HCT116 (cell line): ENCODE data around the gene TEP1. TPM values are rescaled to one million over a fixed set of nuclear protein-coding genes. Genes with fewer than 3 reads are reported as not detected.

ENCODE experiments used
- ATAC-seq: fragments of 200-7000 bp; cut with Tn5 transposase; 2 replicates; pipeline ENCODE4 v1.9.1; 2020; ENCODE audit warnings: mild to moderate bottlenecking, moderate library complexity
- BruUV-seq: library from RNA; stranded (reverse); fragments of 400-500 nt; replicated peaks from 2 replicates; lab custom pipeline; 2021; lab: Mats Ljungman, UMichigan
- CTCF ChIA-PET: fragments of 300-600 bp; sonication (Branson Sonifier 250); formaldehyde crosslinking; loops from one replicate; lab custom pipeline; 2021; ENCODE audit warnings: antibody characterized with exemption; lab: Charles Lee
- POLR2A ChIA-PET: fragments of 300-600, 350-600 bp; sonication (Branson Sonifier 250); formaldehyde crosslinking; loops from one replicate; lab custom pipeline; 2021; ENCODE audit warnings: antibody characterized with exemption; lab: Charles Lee
- RAD21 ChIA-PET, 2 experiments: fragments of 300-600 bp; sonication (Branson Sonifier 250); formaldehyde crosslinking; loops; one replicate each; lab custom pipeline; 2023; ENCODE audit warnings: low total read pairs in 2 of 2; ENCODE audit not compliant: uncharacterized antibody in 2 of 2, unreplicated experiment in 2 of 2, low non-redundant PET in 1 of 2; lab: Charles Lee
- DNase-seq: peaks from one replicate; pipeline ENCODE4 v3.0.0-alpha.2; 2010; ENCODE audit warnings: low read depth, low spot score
- H2AFZ ChIP-seq: fragments of 200-600 bp; shearing (Covaris generic), sonication (generic); 2 replicates; pipeline ENCODE4 v1.6.1; 2017; ENCODE audit warnings: low read depth, mixed run types, mixed read lengths, antibody characterized with exemption, low read length; ENCODE audit not compliant: poor library complexity, severe bottlenecking
- H3K27ac ChIP-seq: 2 replicates; pipeline ENCODE4 v1.5.1; 2012; ENCODE audit warnings: low read depth, low read length
- H3K27me3 ChIP-seq: fragments of 200-600 bp; sonication (generic); 2 replicates; pipeline ENCODE4 v1.6.1; 2016; ENCODE audit warnings: mixed run types, low read length, mixed read lengths; ENCODE audit not compliant: insufficient read depth
- H3K36me3 ChIP-seq, 2 experiments: fragments of 200-500 bp in 1 of 2; fragments of 200-600 bp in 1 of 2; sonication (Bioruptor generic) in 1 of 2; sonication (generic) in 1 of 2; 2 replicates each; pipeline versions ENCODE4 v1.5.1 to v1.6.1; 2014 to 2016; ENCODE audit warnings: low read length in 2 of 2, inconsistent platforms in 1 of 2, mixed read lengths in 1 of 2, mixed run types in 1 of 2; ENCODE audit not compliant: insufficient read depth in 2 of 2, control insufficient read depth in 1 of 2
- H3K4me1 ChIP-seq, 2 experiments: fragments of 200-600 bp in 1 of 2; sonication (generic) in 1 of 2; 2 replicates each; pipeline versions ENCODE4 v1.5.1 to v1.6.1; 2012 to 2017; ENCODE audit warnings: low read length in 2 of 2, inconsistent platforms in 1 of 2, mild to moderate bottlenecking in 1 of 2, mixed read lengths in 1 of 2, mixed run types in 1 of 2, moderate library complexity in 1 of 2; ENCODE audit not compliant: insufficient read depth in 2 of 2, control insufficient read depth in 1 of 2
- H3K4me2 ChIP-seq: fragments of 200-600 bp; sonication (generic); 2 replicates; pipeline ENCODE4 v1.6.1; 2017; ENCODE audit warnings: mixed run types, low read length, mixed read lengths
- H3K4me3 ChIP-seq, 2 experiments: fragments of 200-600 bp in 1 of 2; sonication (generic) in 1 of 2; replicated peaks in 1 of 2; 2 replicates each; pipeline ENCODE4 v1.5.1; 2011 to 2016; ENCODE audit warnings: low read length in 2 of 2, control low read depth in 1 of 2, low read depth in 1 of 2, mild to moderate bottlenecking in 1 of 2, mixed read lengths in 1 of 2, mixed run types in 1 of 2
- H3K79me2 ChIP-seq: fragments of 200-600 bp; sonication (generic); 2 replicates; pipeline ENCODE4 v1.6.1; 2017; ENCODE audit warnings: mild to moderate bottlenecking, mixed run types, low read length, moderate library complexity, mixed read lengths; ENCODE audit not compliant: insufficient read depth
- H3K9ac ChIP-seq: fragments of 200-600 bp; sonication (generic); 2 replicates; pipeline ENCODE4 v1.6.1; 2016; ENCODE audit warnings: low read length, mixed read lengths
- H3K9me2 ChIP-seq: fragments of 200-600 bp; sonication (generic), shearing (Covaris generic); 2 replicates; pipeline ENCODE4 v1.6.1; 2017; ENCODE audit warnings: mixed run types, mild to moderate bottlenecking, moderate library complexity; ENCODE audit not compliant: insufficient read depth
- H3K9me3 ChIP-seq, 2 experiments: fragments of 200-500 bp in 1 of 2; fragments of 200-600 bp in 1 of 2; sonication (Bioruptor generic) in 1 of 2; sonication (generic) in 1 of 2; 2 replicates each; pipeline ENCODE4 v1.6.1; 2014 to 2017; ENCODE audit warnings: low read length in 2 of 2, mixed read lengths in 2 of 2, inconsistent platforms in 1 of 2, low read depth in 1 of 2, mild to moderate bottlenecking in 1 of 2, mixed run types in 1 of 2, moderate library complexity in 1 of 2; ENCODE audit not compliant: control insufficient read depth in 1 of 2, insufficient read depth in 1 of 2
- H4K20me1 ChIP-seq: fragments of 200-600 bp; sonication (generic), shearing (Covaris generic); 2 replicates; pipeline ENCODE4 v1.6.1; 2017; ENCODE audit warnings: mixed run types, mild to moderate bottlenecking, moderate library complexity; ENCODE audit not compliant: insufficient read depth
- POLR2A ChIP-seq: IDR thresholded peaks from 2 replicates; pipeline ENCODE4 v1.7.0; 2011; ENCODE audit warnings: borderline replicate concordance; ENCODE audit not compliant: insufficient read depth, insufficient read length; ENCODE audit errors: extremely low read depth
- REST ChIP-seq: IDR thresholded peaks from 2 replicates; pipeline ENCODE4 v1.6.1; 2012; ENCODE audit warnings: low read depth
- SP1 ChIP-seq: IDR thresholded peaks from 2 replicates; pipeline ENCODE4 v1.6.1; 2012; ENCODE audit warnings: low read depth
- ZBTB33 ChIP-seq: IDR thresholded peaks from 2 replicates; pipeline ENCODE4 v1.6.1; 2011; ENCODE audit warnings: mild to moderate bottlenecking, low read length, moderate library complexity; ENCODE audit not compliant: insufficient replicate concordance; ENCODE audit errors: extremely low read depth
- intact Hi-C: fragments of 100-400 bp; cut with micrococcal nuclease; formaldehyde crosslinking; loops from 2 replicates; pipeline ENCODE4 v1.10.0; 2022
- total RNA-seq: library from RNA; stranded (reverse); gene quantifications from one replicate; pipeline ENCODE4 v1.2.1, GENCODE V29; 2021; ENCODE audit not compliant: unreplicated experiment

TEP1 gene
- total RNA-seq, 1 experiment from 2014 or later = 22.4 TPM

- no peak for DNase-seq
- Histone ChIP-seq H3K9me2 (no peaks in the 10 kb centered on the region), H4K20me1 (no peaks in the 10 kb centered on the region), H3K4me3 (no peak overlapping the region), H3K4me1 (peaks cover 28 to 36% of the 10 kb centered on the region in 2 experiments), H3K79me2 (peaks cover 62% of the 10 kb centered on the region), H3K27ac (no peak overlapping the region), H2AFZ (no peak overlapping the region), H3K4me2 (no peak overlapping the region), H3K27me3 (no peaks in the 10 kb centered on the region), H3K9ac (no peak overlapping the region), H3K9me3 (no peaks in the 10 kb centered on the region), H3K36me3 (peaks cover 25 to 36% of the 10 kb centered on the region in 2 experiments)
- RAD21 ChIA-PET = interaction anchor here in 1 of 2 experiments (0.6 kb wide), 1 partner anchor 115 kb away, joined by 3 read pairs; no protein-coding TSS in a partner anchor
- ATAC-seq = no peak
- intact Hi-C loops = no loop called here
- CTCF ChIA-PET = no interaction called here
- no peak for TF ChIP-seq ZBTB33
- no peak for TF ChIP-seq SP1
- TF ChIP-seq POLR2A = no peak
- TF ChIP-seq REST = no peak
- no TSS peak for BruUV-seq
- POLR2A ChIA-PET = no interaction called here
Observed at GRCh38 chr14:20458031-20458789, 44.9 kb upstream of the TEP1 start.
